ENCODE measurements around the gene AP5Z1.
"Not testable (repeated sequence)": the region's sequence is repeated elsewhere in the genome, so short reads cannot be mapped to it uniquely, and the experiment has no call there.

AP5Z1 gene

GRCh38 chr7:4788627-4789189 lies 13.3 kb downstream of the AP5Z1 start:
- no peak for DNase-seq

GRCh38 chr7:4789194-4790077 lies 14.0 kb downstream of the AP5Z1 start:
- DNase-seq = no peak

GRCh38 chr7:4790078-4790465 lies 14.6 kb downstream of the AP5Z1 start:
- no peak for DNase-seq

GRCh38 chr7:4790516-4790991 lies 15.1 kb downstream of the AP5Z1 start:
- no peak for DNase-seq

GRCh38 chr7:4791101-4791737 lies 15.8 kb downstream of the AP5Z1 start:
- DNase-seq = no peak

- DNase-seq = no peak
Measured at GRCh38 chr7:4791738-4792536, 16.5 kb downstream of the AP5Z1 start.

- no peak for DNase-seq
Measured at GRCh38 chr7:4792537-4793126, 17.2 kb downstream of the AP5Z1 start.

- DNase-seq = not testable (repeated sequence)
Measured at GRCh38 chr7:4793385-4793993, 18.1 kb downstream of the AP5Z1 start.

- DNase-seq = not testable (repeated sequence)
Measured at GRCh38 chr7:4794171-4794570, 18.7 kb downstream of the AP5Z1 start.

GRCh38 chr7:4794591-4795350 lies 19.3 kb downstream of the AP5Z1 start:
- no peak for DNase-seq

GRCh38 chr7:4796453-4796852 lies 21.0 kb downstream of the AP5Z1 start:
- no peak for DNase-seq

GRCh38 chr7:4797858-4798705 lies 22.7 kb downstream of the AP5Z1 start:
- DNase-seq = peak in 1 of 2 experiments; percentile 19

- DNase-seq = no peak
Measured at GRCh38 chr7:4798706-4799235, 23.3 kb downstream of the AP5Z1 start.

- DNase-seq = no peak
Measured at GRCh38 chr7:4799508-4800268, 24.3 kb downstream of the AP5Z1 start.

- DNase-seq = no peak
Measured at GRCh38 chr7:4800487-4800886, 25.1 kb downstream of the AP5Z1 start.

GRCh38 chr7:4800926-4801838 lies 25.8 kb downstream of the AP5Z1 start:
- DNase-seq = no peak

GRCh38 chr7:4801839-4802231 lies 26.4 kb downstream of the AP5Z1 start:
- no peak for DNase-seq

GRCh38 chr7:4802577-4802976 lies 27.2 kb downstream of the AP5Z1 start:
- not testable (repeated sequence) for DNase-seq
